GM21619 (cell line): ENCODE measurements around the gene LAMA3.

Experiments
- ATAC-seq: cut with Tn5 transposase; IDR thresholded peaks from one replicate; pipeline ENCODE4 v1.9.1; 2021; ENCODE audit not compliant: unreplicated experiment

The LAMA3 gene

GRCh38 chr18:23935804-23936203 is 246.6 kb downstream of the LAMA3 start:
- no peak for ATAC-seq

DNA sequence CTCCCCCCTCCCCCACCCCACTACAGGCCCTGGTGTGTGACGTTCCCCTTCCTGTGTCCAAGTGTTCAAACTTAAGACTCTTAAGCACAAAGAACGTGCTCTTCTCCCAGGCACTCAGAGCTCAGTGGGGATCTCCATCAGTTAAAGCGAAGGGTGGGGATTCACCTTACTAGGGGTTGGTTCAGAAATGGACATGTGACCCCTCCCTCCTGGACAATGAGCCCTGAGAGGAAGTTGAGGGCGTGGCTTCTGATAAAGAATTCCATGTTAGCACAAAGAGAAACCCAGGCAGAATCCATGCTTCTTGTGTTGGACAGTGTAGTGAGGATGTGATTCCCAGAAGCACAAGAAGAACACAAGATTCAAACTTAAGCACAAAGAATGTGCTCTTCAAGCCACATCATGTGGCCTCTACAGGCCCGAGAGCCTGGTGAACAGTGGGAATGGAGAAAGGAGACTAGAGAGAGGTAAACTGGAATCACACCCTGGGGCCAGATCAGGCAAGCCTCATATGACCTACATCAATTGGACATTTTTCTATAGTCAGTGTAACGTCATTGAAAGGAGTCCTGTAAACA is 247.2 kb downstream of the LAMA3 start:
- ATAC-seq, result no peak

DNA sequence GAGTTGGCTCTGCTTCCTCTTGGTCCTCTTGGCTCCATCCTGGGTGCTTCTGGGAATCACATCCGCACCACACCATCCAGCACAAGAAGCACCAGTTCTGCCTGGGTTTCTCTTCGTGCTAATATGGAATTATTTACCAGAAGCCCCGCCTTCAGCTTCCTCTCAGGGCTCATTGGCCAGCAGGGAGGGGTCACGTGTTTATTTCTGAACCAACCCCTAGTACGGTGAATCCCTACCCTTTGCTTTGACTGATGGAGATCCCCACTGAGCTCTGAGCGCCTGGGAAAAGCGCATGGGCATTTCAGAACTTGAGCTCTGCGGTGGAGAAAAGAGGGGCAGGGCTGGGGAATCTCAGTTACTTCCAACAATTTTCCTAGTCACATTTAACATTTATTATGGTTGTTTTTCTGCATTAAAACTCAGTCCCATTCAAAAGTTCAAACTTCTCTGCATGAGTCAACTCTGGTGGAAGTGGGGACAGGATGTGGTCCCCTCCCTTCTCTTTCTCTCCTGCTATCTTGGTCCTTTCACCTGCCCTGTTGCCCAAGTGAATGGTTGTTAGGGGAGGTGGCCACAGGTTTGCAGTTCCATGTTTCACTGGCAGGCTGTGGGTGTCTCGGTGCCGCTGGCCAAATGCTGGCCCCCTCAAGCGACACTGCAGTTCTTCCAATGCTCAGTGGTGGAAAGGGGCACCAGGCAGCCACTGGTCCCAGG is 248.9 kb downstream of the LAMA3 start:
- no peak for ATAC-seq

DNA sequence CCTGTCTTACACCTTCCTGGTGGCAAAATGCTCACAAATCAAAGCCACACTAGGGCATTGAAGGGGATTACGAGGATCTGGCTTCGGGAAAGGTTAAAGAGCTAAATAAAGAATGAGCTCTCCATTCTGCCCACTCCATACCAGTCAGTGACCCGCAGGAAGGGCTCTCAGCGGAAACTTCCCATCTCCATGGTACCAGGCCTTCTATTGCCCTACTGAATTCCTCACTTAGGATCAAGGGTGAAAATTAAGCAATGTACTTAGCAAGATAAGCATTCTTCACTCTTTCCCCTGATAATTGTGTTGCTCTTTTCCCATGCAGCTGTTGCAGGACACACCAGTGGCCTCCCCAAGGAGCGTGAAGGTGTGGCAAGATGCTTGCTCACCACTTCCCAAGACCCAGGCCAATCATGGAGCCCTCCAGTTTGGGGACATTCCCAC is 249.7 kb downstream of the LAMA3 start:
- no peak for ATAC-seq

DNA sequence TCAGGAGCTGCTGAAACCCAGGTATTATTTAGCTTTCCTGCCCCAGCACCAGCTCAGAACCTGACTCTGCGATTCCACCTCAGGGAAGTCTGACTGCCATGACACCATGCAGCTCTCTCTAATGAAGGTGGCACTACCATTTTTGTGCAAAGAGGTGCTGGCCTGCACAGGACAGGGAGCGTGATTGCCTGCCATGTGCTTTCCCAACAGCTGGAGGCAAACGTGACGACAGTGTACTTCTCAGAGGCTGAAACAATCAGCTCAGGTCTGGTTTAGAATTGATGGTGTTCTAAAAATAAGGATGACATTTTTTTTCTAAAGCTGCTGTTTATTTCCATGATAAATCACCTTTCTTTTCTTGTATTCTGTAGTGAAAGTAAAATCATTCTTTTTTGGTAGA is 250.1 kb downstream of the LAMA3 start:
- ATAC-seq, result no peak

DNA sequence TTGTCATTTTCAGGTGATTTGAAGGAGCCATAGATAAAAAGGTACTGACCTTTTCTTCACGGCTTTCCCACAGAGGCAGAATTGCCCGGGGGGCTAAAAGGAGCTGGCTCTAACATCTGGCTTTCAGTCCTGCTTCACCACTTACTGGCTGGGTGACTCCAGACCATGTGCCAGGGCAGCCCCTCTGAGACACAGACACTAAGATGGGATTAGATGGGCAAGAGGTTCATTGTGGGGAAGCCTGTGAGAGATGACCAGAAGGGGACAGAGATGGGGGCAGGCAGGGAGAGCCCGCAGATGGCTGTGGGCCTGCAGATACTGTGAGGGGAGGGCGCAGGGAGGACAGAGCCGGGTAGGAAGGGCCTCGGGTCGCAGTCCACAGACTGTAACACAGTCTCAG is 250.6 kb downstream of the LAMA3 start:
- no peak for ATAC-seq

- ATAC-seq, result no peak
Measured at GRCh38 chr18:23941791-23942190, 252.5 kb downstream of the LAMA3 start.

- ATAC-seq, result peak; percentile 89
Measured at GRCh38 chr18:23943104-23943503, 253.9 kb downstream of the LAMA3 start.

DNA sequence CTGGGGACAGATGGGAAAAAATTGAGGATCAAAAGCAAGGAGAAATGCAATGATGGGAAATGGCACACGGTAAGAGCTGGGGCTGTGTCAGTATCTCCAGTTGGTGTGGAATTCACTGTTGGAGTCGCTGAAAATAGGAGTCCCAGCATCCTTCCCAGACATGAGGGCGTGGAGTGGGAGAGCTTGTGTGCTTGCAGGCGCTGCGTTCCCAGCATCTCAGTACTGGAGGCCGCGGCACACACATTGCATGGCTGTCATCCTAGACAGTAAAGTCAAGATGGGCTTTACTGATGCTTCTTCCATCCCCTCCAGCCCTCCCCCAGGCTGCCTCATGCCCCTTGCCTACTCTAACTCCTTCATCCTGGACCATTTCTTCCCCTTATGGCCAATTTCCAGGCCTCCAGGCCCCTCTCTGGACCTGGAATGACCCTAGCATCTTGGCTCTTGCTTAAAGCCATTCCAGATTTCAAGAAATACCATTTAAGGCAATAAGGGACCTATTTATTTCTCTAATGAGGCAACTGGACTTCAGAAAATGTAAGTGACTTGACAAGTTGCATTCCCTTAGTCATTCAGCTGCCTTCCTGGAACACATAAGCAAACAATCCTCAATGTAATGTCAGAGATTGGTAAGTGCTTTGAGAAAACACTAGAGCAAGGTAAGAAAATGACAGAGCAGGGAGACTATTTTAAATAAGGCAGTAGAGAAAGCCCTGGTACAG is 254.8 kb downstream of the LAMA3 start:
- ATAC-seq, result no peak

DNA sequence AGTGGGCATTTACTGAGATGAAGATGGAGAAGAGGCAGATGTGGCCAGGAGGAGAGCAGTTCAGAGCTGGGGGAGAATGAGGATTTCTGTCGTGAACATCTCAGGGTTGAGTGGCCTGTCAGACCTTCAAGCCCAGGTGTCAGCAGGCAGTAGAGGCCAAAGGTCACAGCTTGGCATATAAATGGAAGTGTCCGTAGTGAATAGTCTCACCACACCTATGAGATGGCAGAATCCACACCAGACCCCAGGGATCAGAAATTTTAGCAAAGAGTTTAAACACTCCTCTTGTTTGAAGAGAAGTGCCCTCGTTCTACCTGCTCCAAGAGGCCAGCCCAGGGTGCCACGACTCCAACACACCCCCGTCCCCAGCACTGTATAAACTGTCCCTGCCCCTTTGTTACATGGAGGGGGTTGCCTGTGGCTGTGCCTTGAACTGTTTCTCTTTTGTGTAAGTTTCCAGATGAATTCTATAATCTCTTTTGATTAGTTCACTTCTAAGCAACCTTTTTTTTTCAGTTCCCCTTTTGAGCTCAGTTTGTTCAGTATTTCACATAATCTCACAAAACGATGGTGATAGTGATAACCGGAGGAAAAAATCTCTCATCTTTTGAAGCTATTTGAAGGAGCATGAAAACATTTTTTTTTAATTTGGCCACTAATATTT is 256.3 kb downstream of the LAMA3 start:
- ATAC-seq, result no peak

- ATAC-seq, result no peak
Measured at GRCh38 chr18:23949863-23950262, 260.6 kb downstream of the LAMA3 start.

DNA sequence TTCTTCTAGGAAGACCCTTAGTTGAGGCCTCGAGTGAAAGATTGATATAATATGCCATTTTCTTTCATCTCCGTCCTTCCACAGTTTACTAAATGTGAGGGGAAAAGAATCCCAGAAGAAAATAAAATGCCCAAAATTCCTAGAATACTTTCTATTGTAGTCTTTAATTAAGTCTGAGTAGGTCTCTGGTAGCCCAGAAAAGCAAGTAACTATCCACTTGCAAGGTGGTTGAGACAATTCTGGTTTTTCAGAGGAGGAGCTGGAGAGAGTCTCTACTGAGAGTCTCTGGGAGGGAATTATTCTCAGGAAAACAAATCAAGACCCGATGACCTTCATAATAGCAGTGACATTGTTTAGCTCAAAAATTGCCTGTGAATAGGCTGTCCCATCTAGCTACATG is 261.4 kb downstream of the LAMA3 start:
- ATAC-seq, result no peak

GRCh38 chr18:23951206-23951605 is 262.0 kb downstream of the LAMA3 start:
- ATAC-seq, result no peak

GRCh38 chr18:23953984-23954383 is 264.7 kb downstream of the LAMA3 start:
- ATAC-seq, result no peak

DNA sequence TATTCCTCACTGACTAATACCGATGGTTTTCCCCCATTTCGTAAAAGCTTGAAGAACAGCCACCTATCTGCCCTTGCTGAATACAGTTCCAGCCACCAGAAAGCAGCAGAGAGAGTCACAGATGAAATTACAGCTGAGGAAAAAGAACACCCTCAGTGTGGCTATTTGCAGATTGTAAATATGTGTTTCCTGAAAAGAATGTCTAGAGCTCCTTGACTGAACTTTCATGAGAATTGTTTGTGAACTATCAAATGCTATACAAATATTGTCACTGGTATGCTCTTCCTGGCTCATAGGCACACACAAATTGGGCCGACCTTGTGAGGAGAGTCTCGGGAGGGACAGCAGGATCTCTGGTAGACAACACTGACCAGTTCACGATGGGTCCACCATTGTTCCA is 267.2 kb downstream of the LAMA3 start:
- ATAC-seq, result no peak

- ATAC-seq, result no peak
Measured at GRCh38 chr18:23958036-23958435, 268.8 kb downstream of the LAMA3 start.

- ATAC-seq, result no peak
Measured at GRCh38 chr18:23963443-23964165, 274.4 kb downstream of the LAMA3 start.

GRCh38 chr18:23964282-23965238 is 275.3 kb downstream of the LAMA3 start:
- ATAC-seq, result no peak

- no peak for ATAC-seq
Measured at GRCh38 chr18:23966909-23967308, 277.7 kb downstream of the LAMA3 start.
